ENCODE data around the gene AMIGO2.

- TF ChIP-seq TAF1 (IDR thresholded peaks at IDR 0.05; ENCODE audit: borderline replicate concordance, low read depth, low read length) (no peak), POLR2A (IDR thresholded peaks at IDR 0.05; ENCODE audit: low read depth, low read length) (no peak)
Observed at GRCh38 chr12:47048541-47048940, 31.2 kb downstream of the AMIGO2 start.
